ENCODE data around the gene VPS41. TPM values are rescaled to one million over a fixed set of nuclear protein-coding genes. Genes with fewer than 3 reads are reported as not detected.
A peak's percentile ranks its signal among the peaks of the same experiment; 100 is the strongest.

The VPS41 gene
- total RNA-seq, 1 donor from 2014 or later: 72.1 TPM

GRCh38 chr7:38775506-38776175, 133.3 kb downstream of the VPS41 start:
- DNase-seq (ENCODE audit: low read depth, low spot score): no peak
- no peaks in the 10 kb centered on the region for H3K9me3 Mint-ChIP-seq
- peak overlapping the region; percentile 63 for H3K27ac Mint-ChIP-seq (ENCODE audit: unreplicated experiment)
- no peak for TF ChIP-seq CTCF (conservative IDR thresholded peaks at IDR 0.05)
- H3K4me3 Mint-ChIP-seq: peak overlapping the region; percentile 14
- no peaks in the 10 kb centered on the region for H3K27me3 Mint-ChIP-seq (ENCODE audit: low read depth)
- peaks cover 7% of the 10 kb centered on the region for H3K36me3 Mint-ChIP-seq (ENCODE audit: low read depth)
- H3K4me1 Mint-ChIP-seq: peaks cover 49% of the 10 kb centered on the region

- H3K27ac Mint-ChIP-seq (ENCODE audit: unreplicated experiment): no peak overlapping the region
- H3K36me3 Mint-ChIP-seq (ENCODE audit: low read depth): peaks cover 16% of the 10 kb centered on the region
- H3K9me3 Mint-ChIP-seq: no peaks in the 10 kb centered on the region
- H3K4me1 Mint-ChIP-seq: peaks cover 53% of the 10 kb centered on the region
- no peak for DNase-seq (ENCODE audit: low read depth, low spot score)
- H3K27me3 Mint-ChIP-seq (ENCODE audit: low read depth): no peaks in the 10 kb centered on the region
- no peak for TF ChIP-seq CTCF (conservative IDR thresholded peaks at IDR 0.05)
- H3K4me3 Mint-ChIP-seq: no peak overlapping the region
Observed at GRCh38 chr7:38773430-38773829, 135.6 kb downstream of the VPS41 start.

GRCh38 chr7:38760226-38760625, 148.8 kb downstream of the VPS41 start:
- TF ChIP-seq CTCF (conservative IDR thresholded peaks at IDR 0.05): no peak
- H3K27me3 Mint-ChIP-seq (ENCODE audit: low read depth): no peaks in the 10 kb centered on the region
- H3K4me1 Mint-ChIP-seq: peaks cover 7% of the 10 kb centered on the region
- peak overlapping the region; percentile 4 for H3K27ac Mint-ChIP-seq (ENCODE audit: unreplicated experiment)
- H3K4me3 Mint-ChIP-seq: no peak overlapping the region
- peaks cover 13% of the 10 kb centered on the region for H3K36me3 Mint-ChIP-seq (ENCODE audit: low read depth)
- no peaks in the 10 kb centered on the region for H3K9me3 Mint-ChIP-seq
- DNase-seq (ENCODE audit: low read depth, low spot score): no peak

GRCh38 chr7:38759028-38759427, 150.0 kb downstream of the VPS41 start:
- Mint-ChIP-seq H3K36me3 (ENCODE audit: low read depth) (peaks cover 12% of the 10 kb centered on the region), H3K27ac (ENCODE audit: unreplicated experiment) (no peak overlapping the region), H3K4me3 (no peak overlapping the region), H3K4me1 (peaks cover 3% of the 10 kb centered on the region), H3K27me3 (ENCODE audit: low read depth) (no peaks in the 10 kb centered on the region), H3K9me3 (no peaks in the 10 kb centered on the region)
- no peak for TF ChIP-seq CTCF (conservative IDR thresholded peaks at IDR 0.05)
- no peak for DNase-seq (ENCODE audit: low read depth, low spot score)

GRCh38 chr7:38757931-38758330, 151.1 kb downstream of the VPS41 start:
- no peak for TF ChIP-seq CTCF (conservative IDR thresholded peaks at IDR 0.05)
- H3K4me1 Mint-ChIP-seq: no peaks in the 10 kb centered on the region
- no peak overlapping the region for H3K4me3 Mint-ChIP-seq
- H3K27ac Mint-ChIP-seq (ENCODE audit: unreplicated experiment): no peak overlapping the region
- H3K27me3 Mint-ChIP-seq (ENCODE audit: low read depth): no peaks in the 10 kb centered on the region
- H3K36me3 Mint-ChIP-seq (ENCODE audit: low read depth): peaks cover 6% of the 10 kb centered on the region
- H3K9me3 Mint-ChIP-seq: no peaks in the 10 kb centered on the region
- no peak for DNase-seq (ENCODE audit: low read depth, low spot score)
